Mucosa of stomach (tissue), 1 donor: ENCODE measurements around the gene STUM.
"Not testable (repeated sequence)": the region's sequence is repeated elsewhere in the genome, so short reads cannot be mapped to it uniquely, and the experiment has no call there.

Experiments used
- H3K27me3 ChIP-seq: one replicate; pipeline ENCODE4 v1.7.0; 2013; ENCODE audit warnings: mild to moderate bottlenecking, low read length; ENCODE audit not compliant: control insufficient read depth, insufficient read depth
- H3K36me3 ChIP-seq: one replicate; pipeline ENCODE4 v1.7.0; 2013; ENCODE audit warnings: low read length; ENCODE audit not compliant: control insufficient read depth, insufficient read depth
- H3K4me1 ChIP-seq: one replicate; pipeline ENCODE4 v1.7.0; 2013; ENCODE audit warnings: mild to moderate bottlenecking, low read length; ENCODE audit not compliant: control insufficient read depth, insufficient read depth
- H3K4me3 ChIP-seq: one replicate; pipeline ENCODE4 v1.7.0; 2013; ENCODE audit warnings: low read length
- H3K9ac ChIP-seq: one replicate; pipeline ENCODE4 v1.7.0; 2013; ENCODE audit warnings: mild to moderate bottlenecking, low read length, moderate library complexity
- H3K9me3 ChIP-seq: one replicate; pipeline ENCODE4 v1.7.0; 2013; ENCODE audit warnings: mild to moderate bottlenecking, low read length, moderate library complexity; ENCODE audit not compliant: control insufficient read depth
- donor health status: Pancreatic carcinoma.

The STUM gene

GRCh38 chr1:226604560-226605317 is 56.2 kb downstream of the STUM start:
- Histone ChIP-seq H3K4me3 (no peak overlapping the region), H3K9me3 (no peaks in the 10 kb centered on the region), H3K9ac (no peak overlapping the region), H3K4me1 (peaks cover 7% of the 10 kb centered on the region), H3K27me3 (peaks cover 9% of the 10 kb centered on the region), H3K36me3 (no peaks in the 10 kb centered on the region)

DNA sequence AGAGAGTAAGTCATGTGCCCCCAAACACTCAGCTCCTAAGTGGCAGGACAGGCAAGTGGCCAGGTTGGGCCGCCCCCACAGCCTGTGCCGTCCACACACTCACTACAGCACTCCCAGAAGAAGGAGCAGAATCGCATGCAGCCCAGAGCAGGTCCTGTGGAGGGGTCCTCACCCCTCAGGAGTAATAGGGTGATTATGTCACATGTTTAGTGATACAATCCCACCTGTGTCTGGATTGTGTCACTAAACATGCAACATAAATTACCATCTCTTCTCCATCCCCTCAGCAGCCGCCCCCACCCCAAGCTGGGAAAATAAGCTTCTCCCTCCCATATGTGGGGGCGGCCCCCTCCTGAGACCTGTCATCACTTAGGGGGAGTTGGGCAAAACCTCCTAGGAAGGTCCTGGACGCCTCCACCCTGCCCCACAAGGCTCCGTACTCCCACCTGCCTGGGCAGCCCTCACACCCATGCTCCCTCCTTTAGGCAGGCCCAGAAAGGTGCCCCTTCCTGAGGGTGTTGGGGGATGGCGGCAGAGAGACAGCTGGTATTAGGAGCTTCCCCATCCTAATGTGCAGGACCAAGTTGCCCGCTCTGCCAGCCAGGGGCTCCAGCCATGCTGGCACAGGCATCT is 56.9 kb downstream of the STUM start:
- H3K4me1 ChIP-seq: peaks cover 7% of the 10 kb centered on the region

GRCh38 chr1:226606311-226607267 is 58.0 kb downstream of the STUM start:
- Histone ChIP-seq H3K27me3 (peaks cover 9% of the 10 kb centered on the region), H3K9ac (no peak overlapping the region), H3K9me3 (no peaks in the 10 kb centered on the region), H3K4me3 (no peak overlapping the region), H3K4me1 (peaks cover 7% of the 10 kb centered on the region), H3K36me3 (no peaks in the 10 kb centered on the region)

More for the DNA sequence above, 56.9 kb downstream of the STUM start:
- Histone ChIP-seq H3K36me3 (no peaks in the 10 kb centered on the region), H3K4me3 (no peak overlapping the region), H3K9ac (no peak overlapping the region), H3K27me3 (peaks cover 9% of the 10 kb centered on the region), H3K9me3 (no peaks in the 10 kb centered on the region)

DNA sequence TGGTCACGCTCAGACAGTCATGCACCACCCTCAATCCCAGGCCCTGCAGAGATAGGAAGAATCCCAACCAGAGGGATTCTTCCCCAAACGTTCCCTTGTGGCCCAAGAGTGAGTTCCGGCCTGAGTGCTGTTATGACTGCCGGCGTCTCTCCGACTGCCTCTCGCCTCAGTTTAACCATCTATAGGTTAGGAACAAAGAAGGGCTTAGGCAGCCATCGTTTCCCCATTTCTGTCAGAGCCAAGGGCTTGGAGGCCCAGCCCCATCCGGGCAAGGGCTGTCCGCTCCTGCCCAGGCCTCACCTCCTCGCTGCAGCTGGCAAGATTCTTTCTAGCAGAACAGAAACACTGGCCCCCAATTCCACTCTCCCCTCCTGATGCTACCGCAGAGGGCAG is 58.7 kb downstream of the STUM start:
- Histone ChIP-seq H3K9me3 (no peaks in the 10 kb centered on the region), H3K9ac (no peak overlapping the region), H3K4me3 (no peak overlapping the region), H3K27me3 (peaks cover 9% of the 10 kb centered on the region), H3K4me1 (peaks cover 4% of the 10 kb centered on the region), H3K36me3 (no peaks in the 10 kb centered on the region)

- no peaks in the 10 kb centered on the region for H3K9me3 ChIP-seq
These were observed 59.3 kb downstream of the STUM start for GRCh38 chr1:226607821-226608220.

DNA sequence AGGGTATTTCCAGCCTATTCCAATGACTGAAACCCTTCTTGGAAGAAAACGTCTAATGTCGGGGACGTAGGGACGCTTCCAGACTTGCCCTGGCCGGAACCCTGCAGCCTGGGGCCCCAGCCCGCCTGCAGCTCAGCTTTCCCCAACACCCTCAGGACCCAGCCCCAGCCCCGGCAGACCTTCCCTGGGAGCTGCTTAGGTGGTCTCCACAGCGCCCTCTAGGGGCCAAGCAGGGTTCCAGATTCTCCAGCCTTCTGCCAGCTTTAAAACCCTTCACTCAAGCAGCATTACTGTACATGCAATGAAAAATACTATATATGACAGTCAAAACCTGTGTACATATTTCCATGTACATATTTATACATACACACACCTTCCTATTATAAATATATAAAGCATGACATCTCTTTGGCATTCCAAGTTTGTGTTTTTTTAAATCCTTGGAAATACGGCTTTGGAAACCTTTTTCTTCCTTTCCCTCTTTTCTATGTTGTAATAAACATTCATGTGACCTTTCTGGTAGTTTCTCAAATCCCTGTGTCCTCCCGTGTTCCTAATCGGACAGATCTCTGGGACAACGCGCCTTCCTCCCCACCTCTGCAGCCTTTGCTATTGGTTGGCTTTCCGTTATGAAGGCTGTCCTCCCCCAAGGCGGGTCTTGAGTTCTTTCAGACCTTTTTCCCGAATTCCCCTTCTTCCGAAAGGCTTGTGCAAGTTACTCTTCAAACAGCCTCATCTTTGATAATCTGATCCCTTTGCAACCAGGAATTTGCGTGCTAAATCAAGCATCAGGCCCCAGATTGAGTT is 60.3 kb downstream of the STUM start:
- peaks cover 9% of the 10 kb centered on the region for H3K27me3 ChIP-seq
- H3K9ac ChIP-seq: no peak overlapping the region
- H3K4me1 ChIP-seq: no peaks in the 10 kb centered on the region
- no peak overlapping the region for H3K4me3 ChIP-seq
- H3K36me3 ChIP-seq: no peaks in the 10 kb centered on the region
- H3K9me3 ChIP-seq: no peaks in the 10 kb centered on the region

More at GRCh38 chr1:226607821-226608220, 59.3 kb downstream of the STUM start:
- no peak overlapping the region for H3K4me3 ChIP-seq
- H3K36me3 ChIP-seq: no peaks in the 10 kb centered on the region
- H3K4me1 ChIP-seq: peaks cover 4% of the 10 kb centered on the region
- H3K27me3 ChIP-seq: peaks cover 9% of the 10 kb centered on the region
- H3K9ac ChIP-seq: no peak overlapping the region

DNA sequence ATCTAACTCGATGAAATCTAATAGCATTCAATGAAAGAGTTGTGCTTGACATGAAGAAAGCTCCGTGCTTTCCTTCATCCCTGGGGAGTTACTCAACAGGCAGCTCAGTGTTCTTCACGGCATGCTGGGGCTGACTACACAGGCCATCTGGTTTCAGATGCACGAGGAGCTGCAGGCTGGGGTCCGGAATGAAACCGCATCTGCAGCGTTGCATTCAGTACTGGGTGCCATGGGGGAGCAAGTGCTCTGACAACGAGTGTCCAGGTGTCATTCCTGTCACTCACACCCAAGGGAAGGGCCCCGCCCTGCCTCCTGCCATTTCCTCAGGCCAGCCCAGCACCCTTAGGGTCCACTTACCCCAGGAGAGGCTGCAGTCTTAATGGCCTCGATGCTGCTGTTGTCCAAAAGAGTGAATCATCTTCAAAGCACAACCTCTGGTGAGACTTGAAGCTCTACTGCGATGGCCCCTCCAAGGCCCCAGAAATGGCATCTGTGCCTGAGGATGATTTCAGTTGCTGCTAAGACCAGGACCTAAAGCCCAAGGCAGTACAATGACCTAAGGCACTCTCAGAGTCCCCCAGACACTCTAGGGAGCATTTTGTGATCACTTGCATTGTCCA is 61.4 kb downstream of the STUM start:
- Histone ChIP-seq H3K9ac (no peak overlapping the region), H3K9me3 (no peaks in the 10 kb centered on the region), H3K4me1 (no peaks in the 10 kb centered on the region), H3K36me3 (no peaks in the 10 kb centered on the region), H3K27me3 (peaks cover 9% of the 10 kb centered on the region), H3K4me3 (no peak overlapping the region)

GRCh38 chr1:226610671-226611070 is 62.1 kb downstream of the STUM start:
- H3K4me1 ChIP-seq: no peaks in the 10 kb centered on the region
- no peaks in the 10 kb centered on the region for H3K9me3 ChIP-seq
- H3K9ac ChIP-seq: no peak overlapping the region
- H3K27me3 ChIP-seq: peaks cover 9% of the 10 kb centered on the region
- H3K4me3 ChIP-seq: no peak overlapping the region
- no peaks in the 10 kb centered on the region for H3K36me3 ChIP-seq

DNA sequence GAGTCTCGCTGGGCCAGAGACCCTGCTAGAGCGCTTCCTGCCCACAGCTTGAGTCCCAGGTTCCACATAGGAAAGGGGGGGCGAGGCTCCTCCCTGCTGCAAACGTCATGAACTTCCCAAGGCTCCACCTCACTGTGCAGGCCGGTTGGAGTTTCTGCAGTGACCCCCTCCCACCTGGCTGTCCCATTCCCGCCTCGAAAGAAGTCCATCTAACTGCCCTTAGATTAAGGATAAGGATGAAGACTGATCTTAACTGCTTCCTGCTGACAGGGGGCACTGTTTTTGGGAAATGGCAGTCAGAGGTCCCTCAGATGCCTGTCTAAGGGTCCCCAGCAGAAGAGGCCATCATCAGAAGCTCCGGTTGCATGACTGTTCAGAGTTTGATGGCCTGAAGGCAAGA is 62.7 kb downstream of the STUM start:
- Histone ChIP-seq H3K4me1 (no peaks in the 10 kb centered on the region), H3K4me3 (no peak overlapping the region), H3K9me3 (no peaks in the 10 kb centered on the region), H3K36me3 (no peaks in the 10 kb centered on the region), H3K27me3 (peaks cover 9% of the 10 kb centered on the region), H3K9ac (no peak overlapping the region)

DNA sequence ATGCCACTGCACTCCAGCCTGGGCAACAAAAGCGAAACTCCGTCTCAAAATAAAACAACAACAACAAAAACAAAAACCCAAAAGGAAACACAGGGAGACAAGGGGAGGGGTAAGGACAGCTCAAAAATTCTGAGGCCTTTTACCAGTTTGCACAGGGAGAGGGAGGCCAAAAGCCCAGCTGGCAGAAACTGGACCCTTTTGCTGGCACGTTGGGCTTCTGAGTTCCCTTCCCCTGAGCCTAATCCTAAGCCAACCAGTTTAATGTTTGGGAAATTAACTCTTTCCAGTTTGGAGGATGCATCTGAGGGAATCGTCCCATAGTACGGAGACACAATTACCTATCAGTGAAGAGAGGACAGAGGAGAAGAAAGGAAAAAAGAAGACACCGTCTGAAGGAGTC is 63.4 kb downstream of the STUM start:
- H3K36me3 ChIP-seq, H3K9ac ChIP-seq, H3K27me3 ChIP-seq, H3K4me3 ChIP-seq, H3K4me1 ChIP-seq, H3K9me3 ChIP-seq: not testable (repeated sequence)

DNA sequence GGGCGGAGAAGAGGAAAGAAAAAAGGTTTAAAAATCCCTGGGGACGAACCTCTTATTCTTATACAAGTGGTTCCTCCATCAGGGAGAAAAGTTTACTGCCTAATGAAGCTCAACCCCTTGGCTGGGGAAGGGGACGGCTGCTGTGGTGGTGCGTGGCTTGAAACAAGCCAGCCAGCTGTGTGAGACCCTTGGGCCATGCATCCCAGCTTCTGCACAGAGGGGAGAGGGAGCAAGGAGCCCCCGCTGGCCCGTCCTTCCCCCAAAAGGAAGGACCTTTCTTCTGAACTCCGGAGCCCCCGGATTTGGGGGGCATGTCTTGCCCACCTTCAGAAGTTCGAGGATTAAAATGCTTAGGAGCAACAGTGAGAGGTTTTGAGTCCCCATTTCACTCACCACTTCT is 67.3 kb downstream of the STUM start:
- Histone ChIP-seq H3K4me3 (no peak overlapping the region), H3K9me3 (no peaks in the 10 kb centered on the region), H3K9ac (no peak overlapping the region), H3K27me3 (no peaks in the 10 kb centered on the region), H3K36me3 (no peaks in the 10 kb centered on the region), H3K4me1 (no peaks in the 10 kb centered on the region)
